ENCODE results near the gene LEMD2. TPM values are rescaled to one million over a fixed set of nuclear protein-coding genes. Genes with fewer than 3 reads are reported as not detected.

The LEMD2 gene
- total RNA-seq, 2 donors from 2014 or later = 57.4 to 77.2 TPM

GRCh38 chr6:33728438-33728837 is 60.5 kb downstream of the LEMD2 start:
- no peak for TF ChIP-seq CTCF (IDR thresholded peaks at IDR 0.05)
- H3K36me3 ChIP-seq = no peaks in the 10 kb centered on the region
- no peak overlapping the region for H3K4me3 ChIP-seq
- DNase-seq (ENCODE audit: low spot score) (no peak), ATAC-seq (ENCODE audit: insufficient number of reproducible peaks, low FRiP score, low read depth) (no peak)
- no peaks in the 10 kb centered on the region for H3K9me3 ChIP-seq
- H3K4me1 ChIP-seq (ENCODE audit: control insufficient read depth in 1 of 2, low read depth in 2 of 2) = no peaks in the 10 kb centered on the region
- H3K27ac ChIP-seq = no peak overlapping the region
- H3K27me3 ChIP-seq (replicated peaks; ENCODE audit: insufficient read depth) = no peaks in the 10 kb centered on the region

- Histone ChIP-seq H3K27me3 (replicated peaks; ENCODE audit: insufficient read depth) (no peaks in the 10 kb centered on the region), H3K9me3 (no peaks in the 10 kb centered on the region), H3K4me1 (ENCODE audit: control insufficient read depth in 1 of 2, low read depth in 2 of 2) (no peaks in the 10 kb centered on the region), H3K36me3 (no peaks in the 10 kb centered on the region), H3K4me3 (no peak overlapping the region), H3K27ac (no peak overlapping the region)
- no peak for TF ChIP-seq CTCF (IDR thresholded peaks at IDR 0.05)
- DNase-seq (ENCODE audit: low spot score) (no peak), ATAC-seq (ENCODE audit: insufficient number of reproducible peaks, low FRiP score, low read depth) (no peak)
Observed at GRCh38 chr6:33727932-33728331, 61.0 kb downstream of the LEMD2 start.

GRCh38 chr6:33727126-33727525 is 61.8 kb downstream of the LEMD2 start:
- no peak for TF ChIP-seq CTCF (IDR thresholded peaks at IDR 0.05)
- Histone ChIP-seq H3K27me3 (replicated peaks; ENCODE audit: insufficient read depth) (no peaks in the 10 kb centered on the region), H3K9me3 (no peaks in the 10 kb centered on the region), H3K4me3 (no peak overlapping the region), H3K4me1 (ENCODE audit: control insufficient read depth in 1 of 2, low read depth in 2 of 2) (no peaks in the 10 kb centered on the region), H3K27ac (no peak overlapping the region), H3K36me3 (no peaks in the 10 kb centered on the region)
- no peak for DNase-seq (ENCODE audit: low spot score)
- no peak for ATAC-seq (ENCODE audit: insufficient number of reproducible peaks, low FRiP score, low read depth)

- no peak for ATAC-seq (ENCODE audit: insufficient number of reproducible peaks, low FRiP score, low read depth)
- H3K9me3 ChIP-seq = no peaks in the 10 kb centered on the region
- no peak overlapping the region for H3K4me3 ChIP-seq
- no peak overlapping the region for H3K27ac ChIP-seq
- H3K27me3 ChIP-seq (replicated peaks; ENCODE audit: insufficient read depth) = no peaks in the 10 kb centered on the region
- H3K4me1 ChIP-seq (ENCODE audit: control insufficient read depth in 1 of 2, low read depth in 2 of 2) = no peaks in the 10 kb centered on the region
- no peaks in the 10 kb centered on the region for H3K36me3 ChIP-seq
- TF ChIP-seq CTCF (IDR thresholded peaks at IDR 0.05) = no peak
- no peak for DNase-seq (ENCODE audit: low spot score)
Observed at GRCh38 chr6:33726696-33727095, 62.2 kb downstream of the LEMD2 start.

- no peaks in the 10 kb centered on the region for H3K4me1 ChIP-seq (ENCODE audit: control insufficient read depth in 1 of 2, low read depth in 2 of 2)
- H3K27ac ChIP-seq = no peak overlapping the region
- H3K27me3 ChIP-seq (replicated peaks; ENCODE audit: insufficient read depth) = no peaks in the 10 kb centered on the region
- no peaks in the 10 kb centered on the region for H3K36me3 ChIP-seq
- ATAC-seq (ENCODE audit: insufficient number of reproducible peaks, low FRiP score, low read depth) = no peak
- no peaks in the 10 kb centered on the region for H3K9me3 ChIP-seq
- no peak overlapping the region for H3K4me3 ChIP-seq
- DNase-seq (ENCODE audit: low spot score) = no peak
- no peak for TF ChIP-seq CTCF (IDR thresholded peaks at IDR 0.05)
Observed at GRCh38 chr6:33725891-33726673, 62.8 kb downstream of the LEMD2 start.
